Panc1 (cell line): ENCODE data around the gene PLA2G2E. TPM values are rescaled to one million over a fixed set of nuclear protein-coding genes. Genes with fewer than 3 reads are reported as not detected.

Experiments used
- ATAC-seq: fragments of 200-7000 bp; cut with Tn5 transposase; 2 replicates; pipeline ENCODE4 v1.9.1; 2020; ENCODE audit warnings: mild to moderate bottlenecking, moderate library complexity
- BruUV-seq: library from RNA; stranded (reverse); fragments of 400-500 nt; replicated peaks from 2 replicates; lab custom pipeline; 2021; lab: Mats Ljungman, UMichigan
- CTCF ChIA-PET: fragments of 300-600 bp; sonication (Branson Sonifier 250); formaldehyde crosslinking; loops from one replicate; lab custom pipeline; 2022; ENCODE audit warnings: antibody characterized with exemption; lab: Charles Lee
- POLR2A ChIA-PET: fragments of 300-600 bp; sonication (Branson Sonifier 250); formaldehyde crosslinking; loops from one replicate; lab custom pipeline; 2022; ENCODE audit warnings: antibody characterized with exemption; lab: Charles Lee
- DNase-seq: peaks from one replicate; pipeline ENCODE4 v3.0.0-alpha.2; 2010; ENCODE audit warnings: low read depth, low spot score
- H3K27ac ChIP-seq: 2 replicates; pipeline ENCODE4 v1.5.1; 2011; ENCODE audit warnings: mild to moderate bottlenecking, low read length, inconsistent platforms
- H3K27me3 ChIP-seq: fragments of 200-500 bp; sonication (Bioruptor generic); 2 replicates; pipeline ENCODE4 v1.6.0; 2014; ENCODE audit warnings: low read length, inconsistent platforms; ENCODE audit not compliant: control insufficient read depth, insufficient read depth
- H3K36me3 ChIP-seq: fragments of 200-500 bp; sonication (Bioruptor generic); 2 replicates; pipeline ENCODE4 v1.5.1; 2014; ENCODE audit warnings: inconsistent platforms, mild to moderate bottlenecking, low read length, moderate library complexity; ENCODE audit not compliant: control insufficient read depth, insufficient read depth
- H3K4me1 ChIP-seq: 2 replicates; pipeline ENCODE4 v1.5.1; 2011; ENCODE audit warnings: inconsistent platforms, mild to moderate bottlenecking, low read length, moderate library complexity; ENCODE audit not compliant: control insufficient read depth, insufficient read depth
- H3K4me3 ChIP-seq, 2 experiments: 2 replicates each; pipeline ENCODE4 v1.5.1; 2011 to 2012; ENCODE audit warnings: low read depth in 2 of 2, low read length in 2 of 2, mild to moderate bottlenecking in 2 of 2, inconsistent platforms in 1 of 2, moderate library complexity in 1 of 2
- H3K9me3 ChIP-seq: fragments of 200-500 bp; sonication (Bioruptor generic); 2 replicates; pipeline ENCODE4 v1.5.1; 2014; ENCODE audit warnings: low read depth, mild to moderate bottlenecking, inconsistent platforms, low read length, moderate library complexity; ENCODE audit not compliant: control insufficient read depth, insufficient read depth
- CTCF ChIP-seq: fragments of 450-650 bp; IDR thresholded peaks from 2 replicates; pipeline ENCODE4 v1.5.1; 2017; ENCODE audit warnings: mild to moderate bottlenecking
- POLR2AphosphoS5 ChIP-seq: IDR thresholded peaks from 2 replicates; pipeline ENCODE4 v1.6.1; 2012; ENCODE audit warnings: mild to moderate bottlenecking, low read depth, low read length, moderate library complexity
- REST ChIP-seq, 2 experiments: IDR thresholded peaks; 2 replicates each; pipeline ENCODE4 v1.6.1; 2011 to 2012; ENCODE audit warnings: low read depth in 2 of 2, control low read depth in 1 of 2, low read length in 1 of 2, mild to moderate bottlenecking in 1 of 2, moderate library complexity in 1 of 2; ENCODE audit not compliant: insufficient read depth in 1 of 2
- SIN3A ChIP-seq: IDR thresholded peaks from 2 replicates; pipeline ENCODE4 v1.6.1; 2012; ENCODE audit warnings: low read depth, mild to moderate bottlenecking, low read length, moderate library complexity, borderline replicate concordance; ENCODE audit not compliant: insufficient read depth
- TCF7L2 ChIP-seq: IDR thresholded peaks from 2 replicates; pipeline ENCODE4 v1.6.1; 2011; ENCODE audit warnings: mild to moderate bottlenecking, low read depth, low read length, inconsistent platforms
- in situ Hi-C: cut with HindIII; loops from 2 replicates; pipeline ENCODE4 v1.10.0; 2016; ENCODE audit warnings: low sequenced_read_pairs, low pct_unique_long_range_greater_than_20kb
- intact Hi-C: fragments of 100-400 bp; cut with micrococcal nuclease; formaldehyde crosslinking; loops from one replicate; pipeline ENCODE4 v1.10.0; 2022; ENCODE audit not compliant: unreplicated experiment
- total RNA-seq: library from RNA; stranded (reverse); gene quantifications from one replicate; pipeline ENCODE4 v1.2.1, GENCODE V29; 2021; ENCODE audit not compliant: unreplicated experiment

Gene PLA2G2E
- total RNA-seq, 1 experiment from 2014 or later = not detected

GRCh38 chr1:19909971-19910370, 13.4 kb downstream of the PLA2G2E start:
- peaks cover 12% of the 10 kb centered on the region; the same call in 1 of the 2 replicates for H3K36me3 ChIP-seq
- ChIA-PET CTCF (no interaction called here), POLR2A (no interaction called here)
- in situ Hi-C loops (no loop called here), intact Hi-C loops (no loop called here)
- H3K4me3 ChIP-seq = no peak overlapping the region
- H3K4me1 ChIP-seq = no peaks in the 10 kb centered on the region
- no peak overlapping the region for H3K27ac ChIP-seq
- ATAC-seq (no peak), DNase-seq (no peak)
- H3K9me3 ChIP-seq = no peaks in the 10 kb centered on the region
- no TSS peak for BruUV-seq
- TF ChIP-seq TCF7L2 (no peak), SIN3A (no peak), CTCF (no peak), POLR2AphosphoS5 (no peak), REST (IDR thresholded peaks at IDR 0.05; ENCODE audit: insufficient read depth in 1 of 2, low read depth in 2 of 2, low read length in 1 of 2) (no peak)
- no peaks in the 10 kb centered on the region for H3K27me3 ChIP-seq

- Histone ChIP-seq H3K36me3 (peaks cover 16% of the 10 kb centered on the region; the same call in 1 of the 2 replicates), H3K27me3 (no peaks in the 10 kb centered on the region), H3K4me1 (no peaks in the 10 kb centered on the region), H3K4me3 (no peak overlapping the region), H3K27ac (no peak overlapping the region), H3K9me3 (no peaks in the 10 kb centered on the region)
- ATAC-seq = no peak
- POLR2A ChIA-PET = no interaction called here
- in situ Hi-C loops (no loop called here), intact Hi-C loops (no loop called here)
- CTCF ChIA-PET = no interaction called here
- no peak for DNase-seq
- BruUV-seq = no TSS peak
- TF ChIP-seq SIN3A (no peak), REST (IDR thresholded peaks at IDR 0.05; ENCODE audit: insufficient read depth in 1 of 2, low read depth in 2 of 2, low read length in 1 of 2) (no peak), TCF7L2 (no peak), POLR2AphosphoS5 (no peak), CTCF (no peak)
Observed at GRCh38 chr1:19909392-19909791, 14.0 kb downstream of the PLA2G2E start.
